GM23338 (cell line): ENCODE data around the gene ARL5C. TPM values are rescaled to one million over a fixed set of nuclear protein-coding genes. Genes with fewer than 3 reads are reported as not detected.

Source experiments
- ATAC-seq: fragments of 200-7000 bp; cut with Tn5 transposase; 3 replicates; pipeline ENCODE4 v1.9.1; 2020
- DNase-seq: peaks from one replicate; pipeline ENCODE4 v3.0.0-alpha.2; 2015; ENCODE audit warnings: low spot score
- H2AFZ ChIP-seq: fragments of 200-600 bp; sonication (generic); 2 replicates; pipeline ENCODE4 v1.8.0; 2016; ENCODE audit warnings: antibody characterized with exemption, mild to moderate bottlenecking, moderate library complexity
- H3F3A ChIP-seq: fragments of 200-600 bp; sonication (generic); replicated peaks from 2 replicates; pipeline ENCODE4 v1.8.0; 2017; ENCODE audit warnings: antibody characterized with exemption, mixed run types, low read depth
- H3K27ac ChIP-seq: fragments of 200-600 bp; sonication (generic); 2 replicates; pipeline ENCODE4 v1.6.1; 2016; ENCODE audit warnings: low read depth
- H3K27me3 ChIP-seq: fragments of 200-600 bp; sonication (generic); 2 replicates; pipeline ENCODE4 v1.8.0; 2016; ENCODE audit warnings: mild to moderate bottlenecking, mixed run types, moderate library complexity; ENCODE audit not compliant: insufficient read depth
- H3K36me3 ChIP-seq: fragments of 200-600 bp; sonication (generic); 2 replicates; pipeline ENCODE4 v1.8.0; 2016; ENCODE audit warnings: mild to moderate bottlenecking; ENCODE audit not compliant: insufficient read depth
- H3K4me1 ChIP-seq: fragments of 200-600 bp; sonication (generic); 2 replicates; pipeline ENCODE4 v1.8.0; 2016; ENCODE audit warnings: mild to moderate bottlenecking, moderate library complexity; ENCODE audit not compliant: insufficient read depth
- H3K4me2 ChIP-seq: fragments of 200-600 bp; sonication (generic); 2 replicates; pipeline ENCODE4 v1.7.1; 2017; ENCODE audit warnings: mixed run types
- H3K4me3 ChIP-seq: fragments of 200-600 bp; sonication (generic); 2 replicates; pipeline ENCODE4 v1.6.1; 2016; ENCODE audit warnings: mixed run types
- H3K79me2 ChIP-seq: fragments of 200-600 bp; sonication (generic); replicated peaks from 2 replicates; pipeline ENCODE4 v1.8.0; 2017; ENCODE audit warnings: mild to moderate bottlenecking; ENCODE audit not compliant: insufficient read depth
- H3K9me2 ChIP-seq: fragments of 200-600 bp; sonication (generic); 2 replicates; pipeline ENCODE4 v1.8.0; 2017; ENCODE audit not compliant: insufficient read depth
- H4K20me1 ChIP-seq: fragments of 200-600 bp; sonication (generic); replicated peaks from 2 replicates; pipeline ENCODE4 v1.8.0; 2017; ENCODE audit warnings: mild to moderate bottlenecking; ENCODE audit not compliant: insufficient read depth
- H3K27ac Mint-ChIP-seq: 2 replicates; pipeline ENCODE4 v1.8.0; 2020; ENCODE audit warnings: inconsistent platforms, mild to moderate bottlenecking, moderate library complexity, mixed read lengths
- H3K27me3 Mint-ChIP-seq: 3 replicates; pipeline ENCODE4 v1.8.0; 2022; ENCODE audit warnings: low read depth, mild to moderate bottlenecking, moderate library complexity, mixed read lengths, inconsistent platforms; ENCODE audit not compliant: insufficient read depth, poor library complexity
- H3K36me3 Mint-ChIP-seq: 3 replicates; pipeline ENCODE4 v1.8.0; 2021; ENCODE audit warnings: low read depth, mild to moderate bottlenecking, inconsistent platforms, moderate library complexity, mixed read lengths
- H3K4me1 Mint-ChIP-seq: 3 replicates; pipeline ENCODE4 v1.8.0; 2020; ENCODE audit warnings: mild to moderate bottlenecking, inconsistent platforms, mixed read lengths
- H3K4me3 Mint-ChIP-seq: 3 replicates; pipeline ENCODE4 v1.8.0; 2021; ENCODE audit warnings: moderate library complexity, mild to moderate bottlenecking, inconsistent platforms, mixed read lengths
- H3K9me3 Mint-ChIP-seq: 3 replicates; pipeline ENCODE4 v1.8.0; 2020; ENCODE audit warnings: moderate library complexity, mild to moderate bottlenecking, inconsistent platforms, mixed read lengths
- CREB1 ChIP-seq: fragments of 250-450 bp; sonication (Bioruptor Pico); IDR thresholded peaks from 2 replicates; pipeline ENCODE4 v1.5.0; 2020; ENCODE audit warnings: low read depth, mild to moderate bottlenecking, moderate library complexity
- NANOG ChIP-seq: IDR thresholded peaks from 2 replicates; pipeline ENCODE4 v1.6.1; 2016; ENCODE audit warnings: antibody characterized with exemption, borderline replicate concordance
- POLR2AphosphoS5 ChIP-seq: IDR thresholded peaks from 2 replicates; pipeline ENCODE4 v1.6.1; 2016; ENCODE audit warnings: antibody characterized with exemption, low read depth
- STAT1 ChIP-seq: IDR thresholded peaks from one replicate; pipeline ENCODE4 v1.6.1; 2016; ENCODE audit warnings: antibody characterized with exemption; ENCODE audit not compliant: unreplicated experiment
- ZNF114 ChIP-seq: fragments of 250-450 bp; sonication (Bioruptor Pico); IDR thresholded peaks from 2 replicates; pipeline ENCODE4 v1.5.0; 2020; ENCODE audit warnings: mild to moderate bottlenecking, moderate library complexity
- ZNF331 ChIP-seq: fragments of 250-450 bp; sonication (Bioruptor Pico); IDR thresholded peaks from 2 replicates; pipeline ENCODE4 v1.5.0; 2020; ENCODE audit warnings: low read depth, mild to moderate bottlenecking, moderate library complexity
- polyA plus RNA-seq: library from polyadenylated mRNA; unstranded; fragments of >200 nt; fragmentation: Nextera tagmentation; extraction: Ambion mirVana; gene quantifications from 2 replicates; pipeline ENCODE4 v1.2.1, GENCODE V29; 2016
- total RNA-seq: library from RNA; depleted of rRNA; stranded (reverse); fragments of >200 nt; shearing (Covaris generic); gene quantifications from 2 replicates; pipeline ENCODE4 v1.2.3, GENCODE V29; 2014
- TF ChIP-seq, protein P1 (sequence below): fragments of 250-450 bp; sonication (Bioruptor Pico); IDR thresholded peaks from 2 replicates; pipeline ENCODE4 v1.5.0; 2020; ENCODE audit warnings: mild to moderate bottlenecking, moderate library complexity
- TF ChIP-seq, protein P2 (sequence below), 2 experiments: fragments of 200-600 bp in 1 of 2; sonication (generic) in 1 of 2; conservative IDR thresholded peaks; 2 replicates each; pipeline versions ENCODE4 v1.5.1 to v1.6.1; 2016 to 2017; ENCODE audit warnings: antibody characterized with exemption in 2 of 2, low read depth in 2 of 2, mild to moderate bottlenecking in 2 of 2, moderate library complexity in 1 of 2

Gene ARL5C
- total and polyA plus RNA-seq, 2 experiments from 2014 or later = not detected

DNA sequence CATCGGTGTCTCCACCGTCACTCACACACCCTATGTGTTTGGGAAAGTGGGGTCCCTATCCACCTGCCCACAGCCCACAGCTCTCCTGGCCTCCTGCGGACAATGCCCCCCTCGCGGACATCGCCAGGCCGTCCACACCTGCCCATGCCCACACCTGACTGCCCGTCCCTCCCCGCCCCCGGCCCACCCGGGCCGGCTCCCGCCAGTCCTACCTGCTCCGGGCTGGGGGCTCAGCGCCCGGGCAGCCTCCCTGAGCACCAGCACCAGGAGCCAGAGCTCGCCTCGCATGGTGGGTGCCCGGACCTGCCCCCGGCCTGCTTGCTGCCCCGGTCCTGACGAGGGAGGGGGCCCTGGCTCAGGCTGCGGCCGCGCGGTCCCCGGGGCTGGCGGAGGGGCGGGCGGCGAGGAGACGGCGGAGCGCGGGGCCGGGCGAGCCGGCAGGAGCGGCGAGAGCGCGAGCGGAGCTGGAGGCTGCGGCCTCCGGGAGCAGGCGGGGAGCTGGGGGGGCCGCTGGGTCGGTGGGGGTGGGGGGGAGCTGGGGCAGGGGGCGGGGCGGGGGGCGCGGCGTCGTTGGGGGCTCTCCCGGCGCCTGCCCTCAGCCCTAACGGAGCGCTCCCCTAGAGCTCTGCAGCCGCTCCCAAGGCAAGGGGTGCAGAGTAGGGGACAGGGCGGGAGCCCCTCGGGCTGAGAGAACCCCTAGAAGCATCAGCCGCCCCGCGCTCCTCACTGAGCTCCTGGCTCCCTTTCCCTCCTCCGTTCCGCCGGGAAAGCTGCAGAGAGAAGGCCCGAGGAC is 14.6 kb downstream of the ARL5C start, which contains the start of gene PLXDC1 (continued):
- TF ChIP-seq, protein P1, sequence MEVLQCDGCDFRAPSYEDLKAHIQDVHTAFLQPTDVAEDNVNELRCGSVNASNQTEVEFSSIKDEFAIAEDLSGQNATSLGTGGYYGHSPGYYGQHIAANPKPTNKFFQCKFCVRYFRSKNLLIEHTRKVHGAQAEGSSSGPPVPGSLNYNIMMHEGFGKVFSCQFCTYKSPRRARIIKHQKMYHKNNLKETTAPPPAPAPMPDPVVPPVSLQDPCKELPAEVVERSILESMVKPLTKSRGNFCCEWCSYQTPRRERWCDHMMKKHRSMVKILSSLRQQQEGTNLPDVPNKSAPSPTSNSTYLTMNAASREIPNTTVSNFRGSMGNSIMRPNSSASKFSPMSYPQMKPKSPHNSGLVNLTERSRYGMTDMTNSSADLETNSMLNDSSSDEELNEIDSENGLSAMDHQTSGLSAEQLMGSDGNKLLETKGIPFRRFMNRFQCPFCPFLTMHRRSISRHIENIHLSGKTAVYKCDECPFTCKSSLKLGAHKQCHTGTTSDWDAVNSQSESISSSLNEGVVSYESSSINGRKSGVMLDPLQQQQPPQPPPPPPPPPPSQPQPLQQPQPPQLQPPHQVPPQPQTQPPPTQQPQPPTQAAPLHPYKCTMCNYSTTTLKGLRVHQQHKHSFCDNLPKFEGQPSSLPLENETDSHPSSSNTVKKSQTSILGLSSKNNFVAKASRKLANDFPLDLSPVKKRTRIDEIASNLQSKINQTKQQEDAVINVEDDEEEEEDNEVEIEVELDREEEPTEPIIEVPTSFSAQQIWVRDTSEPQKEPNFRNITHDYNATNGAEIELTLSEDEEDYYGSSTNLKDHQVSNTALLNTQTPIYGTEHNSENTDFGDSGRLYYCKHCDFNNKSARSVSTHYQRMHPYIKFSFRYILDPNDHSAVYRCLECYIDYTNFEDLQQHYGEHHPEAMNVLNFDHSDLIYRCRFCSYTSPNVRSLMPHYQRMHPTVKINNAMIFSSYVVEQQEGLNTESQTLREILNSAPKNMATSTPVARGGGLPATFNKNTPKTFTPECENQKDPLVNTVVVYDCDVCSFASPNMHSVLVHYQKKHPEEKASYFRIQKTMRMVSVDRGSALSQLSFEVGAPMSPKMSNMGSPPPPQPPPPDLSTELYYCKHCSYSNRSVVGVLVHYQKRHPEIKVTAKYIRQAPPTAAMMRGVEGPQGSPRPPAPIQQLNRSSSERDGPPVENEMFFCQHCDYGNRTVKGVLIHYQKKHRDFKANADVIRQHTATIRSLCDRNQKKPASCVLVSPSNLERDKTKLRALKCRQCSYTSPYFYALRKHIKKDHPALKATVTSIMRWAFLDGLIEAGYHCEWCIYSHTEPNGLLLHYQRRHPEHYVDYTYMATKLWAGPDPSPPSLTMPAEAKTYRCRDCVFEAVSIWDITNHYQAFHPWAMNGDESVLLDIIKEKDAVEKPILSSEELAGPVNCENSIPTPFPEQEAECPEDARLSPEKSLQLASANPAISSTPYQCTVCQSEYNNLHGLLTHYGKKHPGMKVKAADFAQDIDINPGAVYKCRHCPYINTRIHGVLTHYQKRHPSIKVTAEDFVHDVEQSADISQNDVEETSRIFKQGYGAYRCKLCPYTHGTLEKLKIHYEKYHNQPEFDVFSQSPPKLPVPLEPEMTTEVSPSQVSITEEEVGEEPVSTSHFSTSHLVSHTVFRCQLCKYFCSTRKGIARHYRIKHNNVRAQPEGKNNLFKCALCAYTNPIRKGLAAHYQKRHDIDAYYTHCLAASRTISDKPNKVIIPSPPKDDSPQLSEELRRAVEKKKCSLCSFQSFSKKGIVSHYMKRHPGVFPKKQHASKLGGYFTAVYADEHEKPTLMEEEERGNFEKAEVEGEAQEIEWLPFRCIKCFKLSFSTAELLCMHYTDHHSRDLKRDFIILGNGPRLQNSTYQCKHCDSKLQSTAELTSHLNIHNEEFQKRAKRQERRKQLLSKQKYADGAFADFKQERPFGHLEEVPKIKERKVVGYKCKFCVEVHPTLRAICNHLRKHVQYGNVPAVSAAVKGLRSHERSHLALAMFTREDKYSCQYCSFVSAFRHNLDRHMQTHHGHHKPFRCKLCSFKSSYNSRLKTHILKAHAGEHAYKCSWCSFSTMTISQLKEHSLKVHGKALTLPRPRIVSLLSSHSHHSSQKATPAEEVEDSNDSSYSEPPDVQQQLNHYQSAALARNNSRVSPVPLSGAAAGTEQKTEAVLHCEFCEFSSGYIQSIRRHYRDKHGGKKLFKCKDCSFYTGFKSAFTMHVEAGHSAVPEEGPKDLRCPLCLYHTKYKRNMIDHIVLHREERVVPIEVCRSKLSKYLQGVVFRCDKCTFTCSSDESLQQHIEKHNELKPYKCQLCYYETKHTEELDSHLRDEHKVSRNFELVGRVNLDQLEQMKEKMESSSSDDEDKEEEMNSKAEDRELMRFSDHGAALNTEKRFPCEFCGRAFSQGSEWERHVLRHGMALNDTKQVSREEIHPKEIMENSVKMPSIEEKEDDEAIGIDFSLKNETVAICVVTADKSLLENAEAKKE (CRISPR knock-in tag) = no peak
- TF ChIP-seq ZNF114 (CRISPR knock-in tag) (no peak), ZNF331 (CRISPR knock-in tag) (no peak), STAT1 (no peak), CREB1 (CRISPR knock-in tag) (no peak)

DNA sequence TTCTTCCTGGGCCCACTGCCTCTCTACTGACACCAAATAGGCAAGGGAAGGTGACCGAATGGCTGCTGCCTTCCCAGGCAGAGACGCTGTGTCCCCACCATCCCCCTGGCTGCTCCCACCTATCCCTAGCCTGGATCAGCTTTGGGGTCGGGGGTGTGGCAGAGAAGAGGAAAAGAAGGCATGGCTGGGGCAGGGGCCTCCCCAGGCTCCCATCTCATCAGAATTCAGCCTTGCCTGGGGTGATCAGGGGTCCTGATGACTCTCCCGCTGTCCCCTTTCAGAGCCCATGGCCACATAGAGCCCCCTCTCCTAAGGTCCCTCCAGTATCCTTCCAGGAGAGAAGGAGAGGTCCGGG is 15.2 kb downstream of the ARL5C start:
- Histone ChIP-seq H4K20me1 (no peaks in the 10 kb centered on the region), H3K4me2 (peak overlapping the region; percentile 84), H3K4me1 (peaks cover 3% of the 10 kb centered on the region; the same call in 1 of the 2 replicates), H3K27me3 (peaks cover 36% of the 10 kb centered on the region), H3K79me2 (no peaks in the 10 kb centered on the region), H3K4me3 (peak overlapping the region; percentile 70), H3K36me3 (no peaks in the 10 kb centered on the region), H2AFZ (peak overlapping the region; percentile 72; the same call in 1 of the 2 replicates), H3K27ac (no peak overlapping the region), H3F3A (no peaks in the 10 kb centered on the region), H3K9me2 (no peaks in the 10 kb centered on the region)
- H3K4me1 Mint-ChIP-seq = peaks cover 14% of the 10 kb centered on the region
- H3K27ac Mint-ChIP-seq = no peak overlapping the region
- peaks cover 9% of the 10 kb centered on the region for H3K36me3 Mint-ChIP-seq
- DNase-seq (no peak), ATAC-seq (no peak)
- H3K27me3 Mint-ChIP-seq = peaks cover 56% of the 10 kb centered on the region
- H3K4me3 Mint-ChIP-seq = peak overlapping the region; percentile 81
- peaks cover 13% of the 10 kb centered on the region for H3K9me3 Mint-ChIP-seq
- TF ChIP-seq POLR2AphosphoS5 = no peak
- TF ChIP-seq ZNF331 (CRISPR knock-in tag) = no peak
- TF ChIP-seq, protein P2, sequence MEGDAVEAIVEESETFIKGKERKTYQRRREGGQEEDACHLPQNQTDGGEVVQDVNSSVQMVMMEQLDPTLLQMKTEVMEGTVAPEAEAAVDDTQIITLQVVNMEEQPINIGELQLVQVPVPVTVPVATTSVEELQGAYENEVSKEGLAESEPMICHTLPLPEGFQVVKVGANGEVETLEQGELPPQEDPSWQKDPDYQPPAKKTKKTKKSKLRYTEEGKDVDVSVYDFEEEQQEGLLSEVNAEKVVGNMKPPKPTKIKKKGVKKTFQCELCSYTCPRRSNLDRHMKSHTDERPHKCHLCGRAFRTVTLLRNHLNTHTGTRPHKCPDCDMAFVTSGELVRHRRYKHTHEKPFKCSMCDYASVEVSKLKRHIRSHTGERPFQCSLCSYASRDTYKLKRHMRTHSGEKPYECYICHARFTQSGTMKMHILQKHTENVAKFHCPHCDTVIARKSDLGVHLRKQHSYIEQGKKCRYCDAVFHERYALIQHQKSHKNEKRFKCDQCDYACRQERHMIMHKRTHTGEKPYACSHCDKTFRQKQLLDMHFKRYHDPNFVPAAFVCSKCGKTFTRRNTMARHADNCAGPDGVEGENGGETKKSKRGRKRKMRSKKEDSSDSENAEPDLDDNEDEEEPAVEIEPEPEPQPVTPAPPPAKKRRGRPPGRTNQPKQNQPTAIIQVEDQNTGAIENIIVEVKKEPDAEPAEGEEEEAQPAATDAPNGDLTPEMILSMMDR (conservative IDR thresholded peaks at IDR 0.05; ENCODE audit: low read depth in 2 of 2) = no peak
- TF ChIP-seq NANOG = no peak
